ENCODE results near the gene SSH3.
"Not testable (repeated sequence)": the region's sequence is repeated elsewhere in the genome, so short reads cannot be mapped to it uniquely, and the experiment has no call there.

Gene SSH3

GRCh38 chr11:67303132-67303834 lies at the start of gene SSH3:
Gene SSH3, plus strand, starts transcription at chr11:67303530. Its CDS starts 96 bp downstream, at chr11:67303626.
- DNase-seq (ENCODE audit: low spot score) = peak; percentile 77

- no peak for DNase-seq (ENCODE audit: low spot score)
Measured at GRCh38 chr11:67253872-67254624, 49.3 kb upstream of the SSH3 start.

- DNase-seq (ENCODE audit: low spot score) = no peak
Measured at GRCh38 chr11:67254798-67255197, 48.5 kb upstream of the SSH3 start.

- DNase-seq (ENCODE audit: low spot score) = no peak
Measured at GRCh38 chr11:67255353-67255752, 48.0 kb upstream of the SSH3 start.

- no peak for DNase-seq (ENCODE audit: low spot score)
Measured at GRCh38 chr11:67255864-67256263, 47.5 kb upstream of the SSH3 start.

- no peak for DNase-seq (ENCODE audit: low spot score)
Measured at GRCh38 chr11:67256477-67257135, 46.7 kb upstream of the SSH3 start.

- no peak for DNase-seq (ENCODE audit: low spot score)
Measured at GRCh38 chr11:67260406-67260805, 42.9 kb upstream of the SSH3 start.

- not testable (repeated sequence) for DNase-seq (ENCODE audit: low spot score)
Measured at GRCh38 chr11:67260885-67261639, 42.3 kb upstream of the SSH3 start.

GRCh38 chr11:67261640-67261945 lies 41.7 kb upstream of the SSH3 start:
- no peak for DNase-seq (ENCODE audit: low spot score)

- DNase-seq (ENCODE audit: low spot score) = no peak
Measured at GRCh38 chr11:67261946-67262681, 41.2 kb upstream of the SSH3 start.

- peak; percentile 71 for DNase-seq (ENCODE audit: low spot score)
Measured at GRCh38 chr11:67262731-67263675, 40.3 kb upstream of the SSH3 start.

GRCh38 chr11:67264260-67264659 lies 39.1 kb upstream of the SSH3 start:
- no peak for DNase-seq (ENCODE audit: low spot score)

- DNase-seq (ENCODE audit: low spot score) = no peak
Measured at GRCh38 chr11:67264877-67265632, 38.3 kb upstream of the SSH3 start.

- DNase-seq (ENCODE audit: low spot score) = peak; percentile 72
Measured at GRCh38 chr11:67265633-67266448, 37.5 kb upstream of the SSH3 start.

- no peak for DNase-seq (ENCODE audit: low spot score)
Measured at GRCh38 chr11:67266449-67267187, 36.7 kb upstream of the SSH3 start, which contains the start of gene GRK2. Gene GRK2, plus strand, starts transcription at chr11:67266473. Its CDS starts 227 bp downstream, at chr11:67266700.

- DNase-seq (ENCODE audit: low spot score) = no peak
Measured at GRCh38 chr11:67267188-67268080, 35.9 kb upstream of the SSH3 start.
